Naive thymus-derived CD8-positive, alpha-beta T cell (primary cell): ENCODE data around the gene CTIF. TPM values are rescaled to one million over a fixed set of nuclear protein-coding genes. Genes with fewer than 3 reads are reported as not detected.

ENCODE experiments used
- ATAC-seq, 2 donors: fragments of 150-1000 bp; cut with Tn5 transposase in 1 of 2; sonication (Bioruptor Pico), chemical (Tn5 transposase) in 1 of 2; 1 replicate in 1 of 2; 2 replicates in 1 of 2; pipeline ENCODE4 v1.10.0; 2021; ENCODE audit warnings: mild to moderate bottlenecking in 2 of 2, moderate library complexity in 2 of 2
- POLR2A ChIA-PET: fragments of 350-600 bp; sonication (Branson Sonifier 250); formaldehyde crosslinking; loops from one replicate; lab custom pipeline; 2021; ENCODE audit warnings: antibody characterized with exemption; lab: Charles Lee
- DNase-seq, 10 donors: peaks; one replicate each; pipeline versions ENCODE4 v3.0.0 to v3.0.0-alpha.2; 2020 to 2022
- H3K27ac Mint-ChIP-seq, 10 donors: one replicate each; pipeline ENCODE4 v1.8.0; 2020 to 2022; ENCODE audit warnings: mild to moderate bottlenecking in 10 of 10, mixed read lengths in 10 of 10, moderate library complexity in 4 of 10, inconsistent platforms in 1 of 10
- H3K27me3 Mint-ChIP-seq, 5 donors: one replicate each; pipeline ENCODE4 v1.8.0; 2021 to 2022; ENCODE audit warnings: mixed read lengths in 5 of 5
- H3K36me3 Mint-ChIP-seq, 3 donors: one replicate each; pipeline ENCODE4 v1.8.0; 2020 to 2022; ENCODE audit warnings: mixed read lengths in 3 of 3, mild to moderate bottlenecking in 2 of 3, inconsistent platforms in 1 of 3
- H3K4me1 Mint-ChIP-seq, 4 donors: one replicate each; pipeline ENCODE4 v1.8.0; 2021 to 2022; ENCODE audit warnings: mixed read lengths in 4 of 4
- H3K4me3 Mint-ChIP-seq, 10 donors: one replicate each; pipeline ENCODE4 v1.8.0; 2020 to 2022; ENCODE audit warnings: mild to moderate bottlenecking in 10 of 10, mixed read lengths in 10 of 10, moderate library complexity in 6 of 10, inconsistent platforms in 1 of 10
- H3K9me3 Mint-ChIP-seq, 9 donors: one replicate each; pipeline ENCODE4 v1.8.0; 2020 to 2022; ENCODE audit warnings: mixed read lengths in 9 of 9, mild to moderate bottlenecking in 3 of 9, inconsistent platforms in 1 of 9, moderate library complexity in 1 of 9
- polyA plus RNA-seq, 3 donors: library from polyadenylated mRNA; unstranded; fragments of 300-500 nt; fragmentation: Illumina TruSeq; gene quantifications; one replicate each; pipeline ENCODE4 v1.2.3, GENCODE V29; 2021
- total RNA-seq, 8 experiments: library from RNA in 2 of 8; stranded (reverse) in 2 of 8; gene quantifications; one replicate each; pipeline ENCODE4 v1.2.3 and lab custom pipeline; 2021 to 2026

Gene CTIF
- total and polyA plus RNA-seq, 5 experiments from 2014 or later, result 0.06 to 3.4 (median 2.0) TPM; not detected in 2

DNA sequence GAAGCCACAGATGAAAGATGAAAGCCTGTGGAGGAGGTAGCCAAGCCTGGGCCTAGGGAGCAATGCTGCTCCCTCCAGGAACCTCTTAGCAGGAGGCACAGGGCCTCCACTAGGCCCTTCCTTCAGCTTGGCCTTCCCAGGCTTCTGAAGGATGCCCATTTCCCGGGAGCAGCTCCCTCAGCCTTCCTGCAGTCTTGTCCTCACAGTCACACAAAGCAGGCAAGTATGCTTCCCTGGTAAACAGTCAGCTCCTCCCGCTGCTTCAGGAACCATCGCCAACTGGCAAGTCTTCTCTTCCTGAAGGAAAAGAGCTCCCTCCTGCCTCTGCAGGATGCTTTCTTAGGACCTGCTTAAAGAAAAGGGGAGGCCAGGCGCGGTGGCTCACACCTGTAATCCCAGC, 358.7 kb downstream of the CTIF start:
- H3K27ac Mint-ChIP-seq, result peak overlapping the region in 1 of 10 donors; percentile 38

DNA sequence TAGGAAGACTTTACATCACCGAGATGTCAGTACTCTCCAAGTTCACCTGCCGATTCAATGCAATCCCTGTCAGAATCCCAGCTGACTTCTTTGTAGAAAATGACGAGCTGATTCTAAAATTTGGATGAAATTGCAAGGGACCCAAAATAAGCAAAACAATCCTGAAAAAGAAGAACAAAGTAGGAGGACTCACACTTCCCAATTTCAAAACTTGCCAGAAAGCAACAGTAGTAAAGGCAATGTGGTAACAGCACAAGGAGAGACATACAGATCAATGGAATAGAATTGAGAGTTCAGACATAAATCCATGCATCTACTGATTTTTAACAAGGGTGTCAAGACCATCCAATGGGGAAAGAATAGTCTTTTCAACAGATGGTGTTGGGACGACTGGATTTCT, 359.7 kb downstream of the CTIF start:
- Mint-ChIP-seq H3K27me3 (peaks cover 0 to 1% (median 0%) of the 10 kb centered on the region in 5 donors), H3K4me1 (peaks cover 5 to 30% (median 12%) of the 10 kb centered on the region in 4 donors), H3K27ac (no peak overlapping the region), H3K9me3 (peaks cover 0 to 2% (median 0%) of the 10 kb centered on the region in 9 donors), H3K36me3 (no peaks in the 10 kb centered on the region), H3K4me3 (no peak overlapping the region)
- POLR2A ChIA-PET, result no interaction called here
- no peak for ATAC-seq
- DNase-seq, result no peak

More for the DNA sequence above, 358.7 kb downstream of the CTIF start:
- no peak overlapping the region for H3K4me3 Mint-ChIP-seq
- H3K9me3 Mint-ChIP-seq, result peaks cover 0 to 2% (median 0%) of the 10 kb centered on the region in 9 donors
- POLR2A ChIA-PET, result no interaction called here
- DNase-seq (peak in 1 of 10 donors; percentile 31), ATAC-seq (no peak)
- peaks cover 0 to 1% (median 0%) of the 10 kb centered on the region in 5 donors for H3K27me3 Mint-ChIP-seq
- no peaks in the 10 kb centered on the region for H3K36me3 Mint-ChIP-seq
- H3K4me1 Mint-ChIP-seq, result peaks cover 5 to 30% (median 12%) of the 10 kb centered on the region in 4 donors

DNA sequence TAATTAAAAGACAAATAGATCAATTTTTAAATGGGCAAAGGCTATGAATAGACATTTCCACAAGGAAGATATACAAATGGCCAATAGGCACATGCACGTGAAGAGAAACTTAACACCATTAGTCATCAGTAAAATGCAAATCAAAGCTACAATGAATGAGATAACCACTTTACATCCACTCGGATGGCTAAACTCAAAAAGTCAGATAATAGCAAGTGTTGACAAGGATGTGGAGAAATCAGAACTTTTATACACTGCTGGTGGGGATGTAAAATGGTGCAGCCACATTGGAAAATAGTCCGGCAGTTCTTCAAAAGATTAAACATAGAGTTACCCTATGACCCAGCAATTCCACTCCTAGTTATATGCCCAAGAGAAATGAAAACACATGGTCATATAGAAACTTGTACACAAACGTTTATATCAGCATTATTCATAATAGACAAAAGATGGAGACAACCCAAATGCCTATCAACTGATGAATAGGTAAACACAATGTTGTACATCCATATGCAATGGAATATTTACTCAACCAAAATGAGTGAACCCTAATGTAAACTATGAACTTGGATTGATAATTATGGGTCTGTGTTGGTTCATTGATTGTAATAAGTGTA, 360.8 kb downstream of the CTIF start:
- Mint-ChIP-seq H3K27me3 (peaks cover 0 to 6% (median 0%) of the 10 kb centered on the region in 5 donors), H3K36me3 (peaks cover 0 to 7% (median 1%) of the 10 kb centered on the region in 3 donors), H3K4me3 (no peak overlapping the region), H3K4me1 (peaks cover 5 to 30% (median 13%) of the 10 kb centered on the region in 4 donors), H3K9me3 (peaks cover 2 to 10% (median 7%) of the 10 kb centered on the region in 9 donors), H3K27ac (no peak overlapping the region)
- ATAC-seq (no peak), DNase-seq (no peak)
- POLR2A ChIA-PET, result no interaction called here

DNA sequence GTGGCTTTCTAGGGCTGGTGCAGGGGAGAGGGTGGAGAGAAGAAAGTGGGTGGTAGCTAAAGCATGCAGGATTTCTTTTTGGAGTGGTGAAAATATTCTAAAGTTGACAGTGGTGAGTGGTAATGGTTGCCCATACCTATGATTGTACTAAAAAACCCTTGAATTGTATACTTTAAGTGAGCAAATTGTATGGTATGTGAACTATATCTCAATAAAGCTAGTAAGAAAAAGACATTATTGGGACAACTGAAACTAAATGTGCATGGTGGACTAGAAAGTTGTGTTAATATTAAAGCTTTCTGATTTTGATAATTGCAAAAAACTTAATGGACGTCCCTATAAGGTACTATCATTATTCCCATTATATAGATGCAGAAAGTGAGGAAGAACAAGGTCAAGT, 361.6 kb downstream of the CTIF start:
- H3K4me1 Mint-ChIP-seq, result peaks cover 5 to 29% (median 13%) of the 10 kb centered on the region in 4 donors
- H3K9me3 Mint-ChIP-seq, result peaks cover 2 to 18% (median 11%) of the 10 kb centered on the region in 9 donors
- POLR2A ChIA-PET, result no interaction called here
- peaks cover 0 to 6% (median 0%) of the 10 kb centered on the region in 5 donors for H3K27me3 Mint-ChIP-seq
- ATAC-seq, result no peak
- DNase-seq, result no peak
- no peak overlapping the region for H3K4me3 Mint-ChIP-seq
- no peak overlapping the region for H3K27ac Mint-ChIP-seq
- H3K36me3 Mint-ChIP-seq, result peaks cover 2 to 14% (median 4%) of the 10 kb centered on the region in 3 donors

DNA sequence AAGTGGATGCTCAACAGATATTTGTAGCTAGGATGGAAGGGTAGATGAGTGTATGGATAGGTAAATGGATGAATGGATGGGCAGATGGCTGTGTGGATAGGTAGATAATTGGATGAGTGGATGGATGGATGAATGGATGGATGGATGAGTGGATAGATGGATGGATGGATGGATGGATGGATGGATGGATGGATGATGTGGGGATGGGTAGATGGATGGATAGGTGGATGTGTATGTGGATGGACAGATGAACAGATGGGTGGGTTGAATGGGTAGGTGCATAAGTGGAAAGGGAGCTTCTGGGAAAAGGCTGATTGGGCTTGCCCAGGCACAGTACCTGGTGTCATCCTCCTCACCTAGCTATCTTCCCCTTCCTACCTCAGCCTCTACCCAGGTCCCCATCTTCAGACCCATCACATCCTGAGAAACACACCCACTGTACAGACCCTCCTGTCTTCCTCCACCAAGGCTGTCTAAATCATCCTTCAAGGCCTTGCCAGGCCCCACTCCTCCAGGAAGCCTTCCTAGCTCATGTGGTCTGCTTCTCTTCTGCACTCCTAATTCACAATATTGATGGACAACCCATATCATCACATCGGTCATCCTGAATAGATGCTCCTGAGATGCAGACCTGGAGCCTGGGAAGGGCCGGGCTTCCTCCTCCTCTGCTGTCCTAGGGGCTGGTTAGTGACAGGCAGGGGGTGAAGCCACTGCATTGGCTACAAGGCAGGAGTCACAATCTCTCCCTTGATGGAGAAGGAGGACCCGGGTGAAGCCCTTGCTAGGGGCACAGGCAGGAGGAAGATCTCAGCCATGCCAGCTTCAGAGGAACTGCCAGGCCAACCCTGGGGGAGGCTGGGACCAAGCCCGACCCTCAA, 362.6 kb downstream of the CTIF start:
- Mint-ChIP-seq H3K9me3 (peaks cover 2 to 20% (median 12%) of the 10 kb centered on the region in 9 donors), H3K4me1 (peaks cover 5 to 24% (median 10%) of the 10 kb centered on the region in 4 donors), H3K27ac (peak overlapping the region in 1 of 10 donors; percentile 6), H3K27me3 (peaks cover 0 to 6% (median 0%) of the 10 kb centered on the region in 5 donors), H3K4me3 (no peak overlapping the region), H3K36me3 (peaks cover 2 to 16% (median 6%) of the 10 kb centered on the region in 3 donors)
- ATAC-seq, result no peak
- peak in 1 of 10 donors; percentile 50 for DNase-seq
- POLR2A ChIA-PET, result no interaction called here

DNA sequence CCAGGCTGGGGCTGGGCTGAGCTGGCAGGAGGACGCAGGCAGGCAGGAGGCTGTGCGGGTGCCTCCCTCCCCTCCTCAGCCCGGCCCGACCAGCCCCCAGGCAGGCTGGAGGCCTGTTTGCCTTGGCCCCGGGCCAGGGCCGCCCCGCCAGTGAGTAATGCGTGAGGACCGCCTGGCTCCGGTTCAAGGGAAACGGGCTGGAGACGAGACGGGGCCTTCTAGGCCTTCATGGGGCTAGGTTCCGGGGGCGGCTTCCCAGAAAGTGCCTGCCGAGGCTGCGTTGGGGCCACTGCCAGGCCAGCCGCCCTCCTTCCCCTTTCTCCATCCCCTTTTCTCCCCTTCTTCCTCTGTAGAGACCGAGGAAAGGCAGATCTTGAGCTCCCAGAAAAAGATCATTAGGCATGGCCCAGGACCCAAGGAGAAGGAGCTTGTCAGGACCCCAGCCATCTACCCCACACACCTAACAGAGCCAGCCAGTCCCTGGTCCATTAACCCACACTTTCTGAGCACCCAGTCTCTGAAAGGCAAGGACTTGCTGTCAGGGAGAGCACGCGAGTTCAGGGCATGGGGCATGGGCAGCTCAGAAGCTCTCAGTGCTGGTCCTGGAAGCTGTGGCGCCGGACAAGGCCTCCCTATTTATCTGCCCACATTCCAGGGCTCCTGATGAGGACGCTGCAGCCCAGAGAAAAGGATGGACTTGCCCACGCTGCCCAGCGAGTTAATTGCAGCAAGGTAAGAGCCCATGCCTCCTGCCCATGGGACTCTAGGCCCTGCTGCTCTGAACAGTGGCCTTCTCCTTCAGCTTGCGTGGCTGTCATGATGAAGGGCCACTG, 363.4 kb downstream of the CTIF start:
- Mint-ChIP-seq H3K9me3 (peaks cover 2 to 20% (median 12%) of the 10 kb centered on the region in 9 donors), H3K27me3 (peaks cover 0 to 6% (median 0%) of the 10 kb centered on the region in 5 donors), H3K4me1 (peaks cover 5 to 16% (median 9%) of the 10 kb centered on the region in 4 donors), H3K36me3 (peaks cover 2 to 16% (median 6%) of the 10 kb centered on the region in 3 donors), H3K27ac (no peak overlapping the region), H3K4me3 (no peak overlapping the region)
- no peak for ATAC-seq
- POLR2A ChIA-PET, result no interaction called here
- no peak for DNase-seq

DNA sequence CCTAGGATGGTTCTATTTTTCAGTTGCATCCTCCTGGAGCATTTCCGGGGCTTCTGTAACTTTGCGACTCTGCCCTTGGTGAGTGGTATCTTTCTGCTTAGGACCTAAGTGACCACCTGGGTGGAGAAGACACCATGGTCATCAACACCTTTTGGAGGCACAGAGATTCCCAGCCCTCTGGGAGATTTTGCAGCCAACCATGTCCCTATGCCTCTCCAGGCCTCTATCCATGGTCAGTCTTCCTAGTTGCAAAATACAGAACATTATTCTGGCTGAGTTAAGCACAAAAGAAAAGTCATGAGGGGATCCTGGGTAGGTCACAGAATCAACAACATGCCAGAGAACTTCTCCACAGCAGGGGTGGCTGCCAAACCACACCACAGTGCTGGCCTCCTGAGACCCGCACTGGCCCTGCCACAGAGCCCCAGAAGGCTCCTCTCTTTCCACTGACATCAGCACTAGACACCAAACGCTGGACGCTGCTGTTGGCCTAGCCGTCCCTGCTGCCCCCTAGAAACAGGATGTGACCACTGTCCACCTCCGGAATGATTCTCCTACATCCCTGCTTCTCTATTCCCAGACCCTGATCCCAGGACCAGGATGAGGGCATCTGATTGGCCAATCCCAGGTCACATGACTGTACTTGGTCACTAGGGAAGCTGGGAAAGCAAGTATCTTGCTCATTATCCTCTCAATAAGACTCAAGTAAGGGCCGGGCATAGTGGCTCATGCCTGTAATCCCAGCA, 364.2 kb downstream of the CTIF start:
- H3K4me1 Mint-ChIP-seq, result peaks cover 5 to 15% (median 9%) of the 10 kb centered on the region in 4 donors
- H3K27me3 Mint-ChIP-seq, result peaks cover 0 to 6% (median 0%) of the 10 kb centered on the region in 5 donors
- H3K36me3 Mint-ChIP-seq, result peaks cover 2 to 16% (median 6%) of the 10 kb centered on the region in 3 donors
- ATAC-seq, result no peak
- no peak overlapping the region for H3K27ac Mint-ChIP-seq
- POLR2A ChIA-PET, result no interaction called here
- peaks cover 2 to 20% (median 12%) of the 10 kb centered on the region in 9 donors for H3K9me3 Mint-ChIP-seq
- no peak overlapping the region for H3K4me3 Mint-ChIP-seq
- no peak for DNase-seq

DNA sequence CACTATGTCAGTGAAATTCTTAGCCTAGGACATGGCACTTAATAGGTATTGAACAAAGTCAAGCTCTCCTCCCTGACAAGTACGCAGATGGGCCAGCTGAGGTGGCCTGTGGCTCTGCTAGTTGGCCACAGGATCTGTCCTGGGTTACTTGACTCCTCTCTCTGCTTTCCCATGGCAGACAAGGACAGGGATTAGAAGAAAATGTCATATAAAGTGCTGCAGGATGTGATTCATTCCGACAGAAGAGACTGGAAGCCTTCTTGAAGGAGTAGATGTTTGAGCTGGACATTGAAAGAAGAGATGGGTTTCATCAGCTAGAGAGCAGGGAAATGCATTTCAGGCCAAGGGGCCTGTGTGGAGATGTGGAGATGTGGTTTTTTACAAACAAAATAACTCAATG, 365.3 kb downstream of the CTIF start:
- Mint-ChIP-seq H3K4me3 (no peak overlapping the region), H3K27me3 (peaks cover 0 to 6% (median 0%) of the 10 kb centered on the region in 5 donors), H3K9me3 (peaks cover 2 to 20% (median 12%) of the 10 kb centered on the region in 9 donors), H3K36me3 (peaks cover 2 to 16% (median 6%) of the 10 kb centered on the region in 3 donors), H3K27ac (no peak overlapping the region), H3K4me1 (peaks cover 11 to 17% (median 13%) of the 10 kb centered on the region in 4 donors)
- no peak for ATAC-seq
- POLR2A ChIA-PET, result no interaction called here
- DNase-seq, result no peak

DNA sequence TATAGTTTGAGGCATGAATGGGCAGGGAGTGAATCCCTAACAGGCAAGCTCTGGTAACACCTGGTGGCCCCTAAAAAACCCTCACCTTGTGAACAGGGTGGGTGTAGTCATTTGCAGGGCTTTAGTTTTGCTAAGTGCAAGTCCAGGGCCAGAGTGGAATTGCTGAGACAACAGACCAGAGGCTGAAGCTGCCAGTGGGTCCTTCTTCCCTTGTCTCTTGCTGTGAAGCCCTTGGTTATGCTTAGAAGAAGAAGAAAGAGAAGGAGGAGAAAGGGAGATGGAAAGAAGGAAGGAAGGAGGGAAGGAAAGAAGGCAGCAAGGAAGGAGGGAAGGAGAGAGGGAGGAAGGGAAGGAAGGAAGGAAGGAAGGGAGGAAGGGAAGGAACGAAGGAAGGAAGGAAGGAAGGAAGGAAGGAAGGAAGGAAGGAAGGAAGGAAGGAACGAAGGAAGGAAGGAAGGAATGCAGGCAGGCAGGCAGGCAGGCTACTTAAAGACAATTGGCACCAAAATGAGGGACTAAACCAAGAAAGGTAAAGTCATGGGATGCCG, 366.1 kb downstream of the CTIF start:
- Mint-ChIP-seq H3K4me1 (peaks cover 14 to 20% (median 18%) of the 10 kb centered on the region in 4 donors), H3K27me3 (peaks cover 0 to 6% (median 0%) of the 10 kb centered on the region in 5 donors), H3K36me3 (peaks cover 2 to 16% (median 6%) of the 10 kb centered on the region in 3 donors), H3K4me3 (no peak overlapping the region), H3K9me3 (peaks cover 2 to 20% (median 12%) of the 10 kb centered on the region in 9 donors), H3K27ac (peak overlapping the region in 1 of 10 donors; percentile 43)
- ATAC-seq (no peak), DNase-seq (no peak)
- POLR2A ChIA-PET, result no interaction called here

DNA sequence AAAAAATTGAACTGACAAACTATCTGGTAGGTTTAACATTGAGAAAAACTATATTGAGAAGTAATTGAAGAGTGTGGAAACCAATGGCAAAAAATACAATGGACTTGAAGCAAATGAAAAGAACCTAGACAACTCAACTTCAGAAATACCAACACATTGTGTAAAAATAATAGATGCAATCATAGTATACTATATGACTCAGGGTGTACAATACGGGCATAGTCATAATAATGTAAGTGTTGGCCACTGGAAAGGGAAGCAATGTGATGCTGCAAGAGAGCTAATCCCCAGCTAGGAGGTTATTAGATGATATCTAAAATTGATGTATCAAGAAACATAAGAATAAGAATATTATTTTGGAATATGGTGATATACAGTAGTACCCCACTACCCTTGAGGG, 366.7 kb downstream of the CTIF start:
- H3K27ac Mint-ChIP-seq, result no peak overlapping the region
- POLR2A ChIA-PET, result no interaction called here
- H3K36me3 Mint-ChIP-seq, result peaks cover 2 to 16% (median 6%) of the 10 kb centered on the region in 3 donors
- ATAC-seq, result no peak
- H3K4me1 Mint-ChIP-seq, result peaks cover 12 to 20% (median 19%) of the 10 kb centered on the region in 4 donors
- no peak for DNase-seq
- peaks cover 0 to 6% (median 0%) of the 10 kb centered on the region in 5 donors for H3K27me3 Mint-ChIP-seq
- peaks cover 2 to 20% (median 12%) of the 10 kb centered on the region in 9 donors for H3K9me3 Mint-ChIP-seq
- H3K4me3 Mint-ChIP-seq, result no peak overlapping the region

DNA sequence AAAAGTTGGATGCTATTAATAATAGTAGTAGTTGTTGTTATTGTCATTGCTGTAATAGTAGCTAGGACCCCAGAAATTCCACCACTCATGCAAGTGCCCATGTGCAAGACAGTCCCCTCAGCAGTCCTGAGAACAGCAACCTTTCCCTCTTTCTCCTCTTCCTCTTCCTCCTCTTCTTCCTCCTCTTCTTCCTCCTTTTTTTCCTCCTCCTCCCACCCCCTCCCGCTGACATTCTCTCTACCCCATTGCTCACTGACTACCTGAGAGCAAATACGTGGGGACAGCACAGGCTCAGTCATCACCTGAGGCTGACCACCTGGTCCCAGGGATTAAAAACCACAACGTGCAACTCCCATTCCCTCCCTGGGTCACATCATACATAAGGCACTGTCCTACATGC, 370.1 kb downstream of the CTIF start:
- POLR2A ChIA-PET, result interaction anchor here (1.0 kb wide), 1 partner anchor 32 kb away, joined by 3 read pairs; no protein-coding TSS in a partner anchor
- peak overlapping the region in 3 of 10 donors; percentile 8 to 46 (median 27) for H3K27ac Mint-ChIP-seq
- no peak for DNase-seq

More for the DNA sequence above, 370.1 kb downstream of the CTIF start:
- Mint-ChIP-seq H3K4me3 (peak overlapping the region in 2 of 10 donors; percentile 2 to 55), H3K9me3 (peaks cover 2 to 18% (median 12%) of the 10 kb centered on the region in 9 donors), H3K4me1 (peaks cover 12 to 26% (median 24%) of the 10 kb centered on the region in 4 donors), H3K36me3 (peaks cover 2 to 16% (median 6%) of the 10 kb centered on the region in 3 donors), H3K27me3 (peaks cover 0 to 6% (median 0%) of the 10 kb centered on the region in 5 donors)
- ATAC-seq, result no peak
